Liver (tissue), 9 donors: Measurements from ENCODE around the gene SCAMP1. TPM values are rescaled to one million over a fixed set of nuclear protein-coding genes. Genes with fewer than 3 reads are reported as not detected.

Experiments
- DNase-seq: peaks from one replicate; pipeline ENCODE4 v3.0.0-alpha.2; 2017; ENCODE audit warnings: low spot score
- H3K27ac ChIP-seq, 2 donors: one replicate each; pipeline ENCODE4 v1.7.0; 2013; ENCODE audit warnings: inconsistent platforms in 2 of 2, low read length in 2 of 2, control low read depth in 1 of 2, low read depth in 1 of 2, mild to moderate bottlenecking in 1 of 2
- H3K27me3 ChIP-seq, 4 donors: one replicate each; pipeline versions ENCODE4 v1.6.1 to v1.7.0; 2013; ENCODE audit warnings: low read length in 3 of 4, inconsistent platforms in 1 of 4, mild to moderate bottlenecking in 1 of 4, moderate library complexity in 1 of 4; ENCODE audit not compliant: control insufficient read depth in 4 of 4, insufficient read depth in 4 of 4
- H3K36me3 ChIP-seq, 4 donors: one replicate each; pipeline versions ENCODE4 v1.6.1 to v1.7.0; 2013; ENCODE audit warnings: low read length in 3 of 4, mild to moderate bottlenecking in 3 of 4, low read depth in 1 of 4, moderate library complexity in 1 of 4; ENCODE audit not compliant: control insufficient read depth in 4 of 4, insufficient read depth in 3 of 4
- H3K4me1 ChIP-seq, 4 donors: one replicate each; pipeline versions ENCODE4 v1.6.1 to v1.7.0; 2013; ENCODE audit warnings: low read length in 3 of 4, mild to moderate bottlenecking in 3 of 4, moderate library complexity in 1 of 4; ENCODE audit not compliant: control insufficient read depth in 4 of 4, insufficient read depth in 4 of 4
- H3K4me3 ChIP-seq, 3 donors: one replicate each; pipeline versions ENCODE4 v1.6.1 to v1.7.0; 2013; ENCODE audit warnings: low read length in 3 of 3, control low read depth in 1 of 3, low read depth in 1 of 3, mild to moderate bottlenecking in 1 of 3
- H3K9ac ChIP-seq, 2 donors: one replicate each; pipeline ENCODE4 v1.7.0; 2013; ENCODE audit warnings: low read length in 2 of 2, mild to moderate bottlenecking in 2 of 2, moderate library complexity in 2 of 2, control low read depth in 1 of 2, low read depth in 1 of 2
- H3K9me3 ChIP-seq, 4 donors: one replicate each; pipeline versions ENCODE4 v1.6.1 to v1.7.0; 2013; ENCODE audit warnings: low read length in 3 of 4; ENCODE audit not compliant: control insufficient read depth in 4 of 4
- EGR1 ChIP-seq, 2 donors: IDR thresholded peaks; 2 replicates each; pipeline ENCODE4 v1.6.1; 2016 to 2018; ENCODE audit warnings: antibody characterized with exemption in 2 of 2, low read depth in 2 of 2
- FOXA1 ChIP-seq: IDR thresholded peaks from 2 replicates; pipeline ENCODE4 v1.6.1; 2016; ENCODE audit warnings: antibody characterized with exemption
- FOXA2 ChIP-seq: IDR thresholded peaks from 2 replicates; pipeline ENCODE4 v1.6.1; 2016; ENCODE audit warnings: antibody characterized with exemption
- GABPA ChIP-seq, 2 donors: IDR thresholded peaks in 1 of 2; conservative IDR thresholded peaks in 1 of 2; 2 replicates each; pipeline ENCODE4 v1.6.1; 2016; ENCODE audit warnings: antibody characterized with exemption in 2 of 2, mild to moderate bottlenecking in 1 of 2, moderate library complexity in 1 of 2
- HNF4A ChIP-seq, 2 donors: conservative IDR thresholded peaks; 2 replicates each; pipeline ENCODE4 v1.6.1; 2016; ENCODE audit warnings: antibody characterized with exemption in 2 of 2, mild to moderate bottlenecking in 2 of 2
- HNF4G ChIP-seq: IDR thresholded peaks from 2 replicates; pipeline ENCODE4 v1.6.1; 2016; ENCODE audit warnings: antibody characterized with exemption
- JUND ChIP-seq, 2 donors: IDR thresholded peaks; 2 replicates each; pipeline ENCODE4 v1.6.1; 2016; ENCODE audit warnings: antibody characterized with exemption in 2 of 2
- MAX ChIP-seq: IDR thresholded peaks from 2 replicates; pipeline ENCODE4 v1.6.1; 2016; ENCODE audit warnings: antibody characterized with exemption
- NR2F2 ChIP-seq: IDR thresholded peaks from 2 replicates; pipeline ENCODE4 v1.6.1; 2016; ENCODE audit warnings: antibody characterized with exemption
- RAD21 ChIP-seq, 2 donors: IDR thresholded peaks; 2 replicates each; pipeline ENCODE4 v1.6.1; 2016; ENCODE audit warnings: antibody characterized with exemption in 2 of 2, mild to moderate bottlenecking in 2 of 2
- REST ChIP-seq: IDR thresholded peaks from 2 replicates; pipeline ENCODE4 v1.6.1; 2016; ENCODE audit warnings: antibody characterized with exemption, mild to moderate bottlenecking
- RXRA ChIP-seq, 2 donors: IDR thresholded peaks; 2 replicates each; pipeline ENCODE4 v1.6.1; 2017 to 2018; ENCODE audit warnings: antibody characterized with exemption in 2 of 2, mild to moderate bottlenecking in 1 of 2
- SP1 ChIP-seq: IDR thresholded peaks from 2 replicates; pipeline ENCODE4 v1.6.1; 2018; ENCODE audit warnings: antibody characterized with exemption, mild to moderate bottlenecking
- TAF1 ChIP-seq: conservative IDR thresholded peaks from 2 replicates; pipeline ENCODE4 v1.6.1; 2016; ENCODE audit warnings: antibody characterized with exemption, mild to moderate bottlenecking
- ZBTB33 ChIP-seq: IDR thresholded peaks from 2 replicates; pipeline ENCODE4 v1.6.1; 2016; ENCODE audit warnings: antibody characterized with exemption
- WGBS: extraction: QIAGEN DNeasy Blood & Tissue Kit; methylation state at CpG from one replicate; pipeline ENCODE4 v1.1.7; 2013; 5-methylcytosine and 5-hydroxymethylcytosine counted together
- polyA plus RNA-seq, 2 donors: library from polyadenylated mRNA; stranded (reverse) in 1 of 2; unstranded in 1 of 2; fragments of 200-250 nt in 1 of 2; fragments of >200 nt in 1 of 2; fragmentation: Nextera tagmentation in 1 of 2; extraction: Ambion mirVana in 1 of 2; gene quantifications; one replicate each; pipeline versions ENCODE4 v1.2.1 to v1.2.3, GENCODE V29; 2013 to 2015
- total RNA-seq, 2 donors: library from RNA; depleted of rRNA; stranded (reverse); fragments of >200 nt; gene quantifications; one replicate each; pipeline ENCODE4 v1.2.3, GENCODE V29; 2014
- donor health status: healthy.
- donor health status: healthy.
- donor health status: healthy.
- donor health status: healthy.
- donor health status: healthy.

SCAMP1 gene
- total and polyA plus RNA-seq, 4 donors = 5.9 to 15.0 (median 9.0) TPM

- DNase-seq = no peak
- H3K9me3 ChIP-seq = no peaks in the 10 kb centered on the region
- no peak overlapping the region for H3K4me3 ChIP-seq
- H3K36me3 ChIP-seq = no peaks in the 10 kb centered on the region
- 87% methylated on average over 3 of the region's 3 CpGs for WGBS
- H3K27me3 ChIP-seq = no peaks in the 10 kb centered on the region
- H3K27ac ChIP-seq = no peak overlapping the region
- TF ChIP-seq RAD21 (IDR thresholded peaks at IDR 0.05) (peak in 1 of 2 donors; percentile 24), HNF4G (no peak), TAF1 (no peak), JUND (IDR thresholded peaks at IDR 0.05) (no peak), GABPA (IDR thresholded peaks at IDR 0.05 in 1 of 2, conservative IDR thresholded peaks at IDR 0.05 in 1 of 2) (no peak), FOXA1 (no peak)
- no peaks in the 10 kb centered on the region for H3K4me1 ChIP-seq
- no peak overlapping the region for H3K9ac ChIP-seq
These were observed 123.5 kb downstream of the SCAMP1 start for GRCh38 chr5:78483809-78484521.

GRCh38 chr5:78486218-78486617 is 125.8 kb downstream of the SCAMP1 start:
- H3K9me3 ChIP-seq = no peaks in the 10 kb centered on the region
- no peak for TF ChIP-seq RXRA (IDR thresholded peaks at IDR 0.05)
- TF ChIP-seq FOXA1 = no peak
- TF ChIP-seq RAD21 (IDR thresholded peaks at IDR 0.05) = no peak
- no peak for TF ChIP-seq MAX
- TF ChIP-seq HNF4A (conservative IDR thresholded peaks at IDR 0.05) = no peak
- TF ChIP-seq TAF1 = no peak
- no peak for TF ChIP-seq FOXA2
- TF ChIP-seq EGR1 (IDR thresholded peaks at IDR 0.05; ENCODE audit: low read depth in 2 of 2) = no peak
- no peak for TF ChIP-seq SP1
- TF ChIP-seq JUND (IDR thresholded peaks at IDR 0.05) = no peak
- TF ChIP-seq ZBTB33 = no peak
- no peak for TF ChIP-seq NR2F2
- no peak for TF ChIP-seq REST
- no peak for TF ChIP-seq HNF4G
- no peak overlapping the region for H3K4me3 ChIP-seq
- no peak for DNase-seq
- 96% methylated on average over 2 of the region's 2 CpGs for WGBS
- H3K9ac ChIP-seq = no peak overlapping the region
- no peaks in the 10 kb centered on the region for H3K27me3 ChIP-seq
- H3K4me1 ChIP-seq = no peaks in the 10 kb centered on the region
- no peak overlapping the region for H3K27ac ChIP-seq
- no peaks in the 10 kb centered on the region for H3K36me3 ChIP-seq
